H1 (cell line): Measurements from ENCODE around the gene TNNT1. TPM values are rescaled to one million over a fixed set of nuclear protein-coding genes. Genes with fewer than 3 reads are reported as not detected.
A peak's percentile ranks its signal among the peaks of the same experiment; 100 is the strongest.

Experiments
- CBX8 ChIP-seq: fragments of 300-800, 300-1000 bp; sonication (generic); IDR thresholded peaks from 2 replicates; pipeline ENCODE4 v1.7.1; 2016; ENCODE audit warnings: low read depth, low read length, borderline replicate concordance
- CHD1 ChIP-seq: IDR thresholded peaks from 2 replicates; pipeline ENCODE4 v1.6.1; 2012; ENCODE audit warnings: low read depth, low read length, improper control_type of control experiment
- EGR1 ChIP-seq: IDR thresholded peaks from 2 replicates; pipeline ENCODE4 v1.6.1; 2011; ENCODE audit warnings: low read depth, low read length, borderline replicate concordance
- EP300 ChIP-seq, 2 experiments: IDR thresholded peaks; 1 replicate in 1 of 2; 2 replicates in 1 of 2; pipeline ENCODE4 v1.6.1; 2011 to 2012; ENCODE audit warnings: low read depth in 2 of 2, low read length in 2 of 2, mild to moderate bottlenecking in 2 of 2, borderline replicate concordance in 1 of 2, inconsistent platforms in 1 of 2, moderate library complexity in 1 of 2
- EZH2 ChIP-seq: fragments of 200-600 bp; sonication (generic); IDR thresholded peaks from 2 replicates; pipeline ENCODE4 v1.7.1; 2012; ENCODE audit warnings: low read depth, mild to moderate bottlenecking, moderate library complexity, low read length, inconsistent platforms; ENCODE audit not compliant: severe bottlenecking
- KDM1A ChIP-seq: fragments of 200-600, 300-600 bp; sonication (generic); IDR thresholded peaks from 2 replicates; pipeline ENCODE4 v1.7.1; 2016; ENCODE audit warnings: mild to moderate bottlenecking, low read length, borderline replicate concordance
- MAFK ChIP-seq: IDR thresholded peaks from 2 replicates; pipeline ENCODE4 v1.6.1; 2012; ENCODE audit warnings: low read depth, mild to moderate bottlenecking, improper control_type of control experiment, low read length
- NRF1 ChIP-seq: IDR thresholded peaks from 2 replicates; pipeline ENCODE4 v1.6.1; 2011; ENCODE audit warnings: mild to moderate bottlenecking, low read depth, low read length, improper control_type of control experiment
- PHF8 ChIP-seq: fragments of 200-600 bp; sonication (generic); conservative IDR thresholded peaks from 2 replicates; pipeline ENCODE4 v1.7.1; 2012; ENCODE audit warnings: low read depth, mild to moderate bottlenecking, inconsistent platforms, low read length, moderate library complexity
- RAD21 ChIP-seq, 2 experiments: IDR thresholded peaks in 1 of 2; conservative IDR thresholded peaks in 1 of 2; 2 replicates each; pipeline ENCODE4 v1.6.1; 2011; ENCODE audit warnings: low read depth in 2 of 2, low read length in 2 of 2, improper control_type of control experiment in 1 of 2, inconsistent platforms in 1 of 2, mild to moderate bottlenecking in 1 of 2, moderate library complexity in 1 of 2
- RBBP5 ChIP-seq: IDR thresholded peaks from 2 replicates; pipeline ENCODE4 v1.7.1; 2012; ENCODE audit warnings: low read depth, mild to moderate bottlenecking, inconsistent platforms, low read length, moderate library complexity, borderline replicate concordance
- RFX5 ChIP-seq: IDR thresholded peaks from 2 replicates; pipeline ENCODE4 v1.6.1; 2011; ENCODE audit warnings: low read depth, low read length, improper control_type of control experiment, borderline replicate concordance
- RXRA ChIP-seq: IDR thresholded peaks from 2 replicates; pipeline ENCODE4 v1.6.1; 2011; ENCODE audit warnings: low read depth, mild to moderate bottlenecking, low read length, moderate library complexity; ENCODE audit not compliant: insufficient read depth
- SP1 ChIP-seq: IDR thresholded peaks from 2 replicates; pipeline ENCODE4 v1.6.1; 2011; ENCODE audit warnings: low read depth, low read length
- SP2 ChIP-seq: IDR thresholded peaks from 2 replicates; pipeline ENCODE4 v1.6.1; 2012; ENCODE audit warnings: mild to moderate bottlenecking, low read length, inconsistent platforms
- SP4 ChIP-seq: IDR thresholded peaks from 2 replicates; pipeline ENCODE4 v1.6.1; 2012; ENCODE audit warnings: low read length, inconsistent platforms
- TAF7 ChIP-seq: optimal IDR thresholded peaks from 2 replicates; pipeline ENCODE3; 2011; ENCODE audit warnings: low read depth, mild to moderate bottlenecking, inconsistent platforms, low read length, moderate library complexity, borderline replicate concordance
- TBP ChIP-seq: IDR thresholded peaks from 2 replicates; pipeline ENCODE4 v1.6.1; 2011; ENCODE audit warnings: low read depth, low read length, improper control_type of control experiment
- YY1 ChIP-seq: IDR thresholded peaks from 2 replicates; pipeline ENCODE4 v1.6.1; 2011; ENCODE audit warnings: low read depth, mild to moderate bottlenecking, low read length
- ZNF274 ChIP-seq: IDR thresholded peaks from 2 replicates; pipeline ENCODE4 v1.7.0; 2012; ENCODE audit warnings: low read length, borderline replicate concordance; ENCODE audit errors: extremely low read depth
- polyA plus RNA-seq, 7 experiments: library from polyadenylated mRNA; depleted of rRNA in 3 of 7; stranded (reverse) in 5 of 7; unstranded in 2 of 7; fragments of >200 nt in 5 of 7; fragments of 200-250 nt in 2 of 7; gene quantifications; 1 replicate in 5 of 7; 2 replicates in 1 of 7; 4 replicates in 1 of 7; pipeline versions ENCODE4 v1.2.1 to v1.2.3, GENCODE V29; 2011 to 2013; ENCODE audit warnings: missing spikeins in 2 of 7, mixed read lengths in 2 of 7
- total RNA-seq: library from RNA; stranded (reverse); fragmentation: NEBNext Ultra II Directional; extraction: Animal tissue kit (Norgen Biotek cat#: 25700); gene quantifications from 2 replicates; pipeline ENCODE4 v1.2.1, GENCODE V29; 2021
- TF ChIP-seq, protein P1 (sequence below), 3 experiments: IDR thresholded peaks; 1 replicate in 2 of 3; 2 replicates in 1 of 3; pipeline versions ENCODE4 v1.5.1 to v1.6.1; 2011; ENCODE audit warnings: low read length in 3 of 3, mild to moderate bottlenecking in 3 of 3, inconsistent platforms in 2 of 3, low read depth in 1 of 3, moderate library complexity in 1 of 3; ENCODE audit not compliant: insufficient read depth in 1 of 3; ENCODE audit errors: control extremely low read depth in 1 of 3
- TF ChIP-seq, protein P2 (sequence below): IDR thresholded peaks from 2 replicates; pipeline ENCODE4 v1.6.1; 2012; ENCODE audit warnings: inconsistent platforms

TNNT1 gene
- total and polyA plus RNA-seq, 2 of the 8 experiments (the other 6 are each of a cell fraction or from before 2014, with no cell fraction given), result 69.6 to 107 TPM

DNA sequence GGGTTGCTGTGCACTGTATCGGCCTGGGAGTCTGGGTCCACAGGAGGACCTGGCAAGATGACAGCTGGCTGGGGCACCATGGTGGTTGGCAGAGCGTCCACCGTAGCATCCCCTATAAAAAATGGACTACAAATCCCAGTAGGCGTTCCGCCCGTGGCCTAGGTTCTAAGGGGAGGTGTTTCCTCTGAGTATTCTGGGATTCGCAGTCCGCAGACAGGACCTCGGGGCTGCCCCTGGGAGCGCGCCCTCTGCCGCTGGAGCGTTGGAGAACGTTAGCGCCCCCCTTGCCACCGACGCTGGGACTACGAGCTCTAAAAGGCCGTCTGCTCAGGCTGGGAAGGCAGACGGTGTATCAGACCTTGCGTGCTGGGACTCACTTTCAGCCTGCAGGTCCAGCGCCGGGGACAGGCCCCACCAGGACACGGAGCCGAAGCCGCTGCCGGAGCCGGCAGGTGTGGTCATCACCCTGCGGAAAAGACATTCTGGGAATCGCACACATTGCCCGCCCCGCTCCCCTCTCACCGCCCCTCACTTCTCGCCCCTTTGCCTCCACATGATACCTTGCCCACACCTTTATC lies 17.0 kb upstream of the TNNT1 start (continued):
- TF ChIP-seq CBX8, result no peak
- no peak for TF ChIP-seq EZH2
- peak; percentile 56; the same call in 1 of the 2 replicates for TF ChIP-seq SP1
- TF ChIP-seq ZNF274, result no peak
- no peak for TF ChIP-seq RFX5
- no peak for TF ChIP-seq EP300 (IDR thresholded peaks at IDR 0.05; ENCODE audit: borderline replicate concordance in 1 of 2, low read depth in 2 of 2, low read length in 2 of 2)
- no peak for TF ChIP-seq RXRA
- peak in 1 of 2 experiments; percentile 34; a peak in 2 of 4 replicates for TF ChIP-seq RAD21 (IDR thresholded peaks at IDR 0.05 in 1 of 2, conservative IDR thresholded peaks at IDR 0.05 in 1 of 2; ENCODE audit: low read depth in 2 of 2, low read length in 2 of 2)
- no peak for TF ChIP-seq SP2
- TF ChIP-seq RBBP5, result no peak
- no peak for TF ChIP-seq PHF8
- TF ChIP-seq TBP, result no peak
- TF ChIP-seq, protein P1, sequence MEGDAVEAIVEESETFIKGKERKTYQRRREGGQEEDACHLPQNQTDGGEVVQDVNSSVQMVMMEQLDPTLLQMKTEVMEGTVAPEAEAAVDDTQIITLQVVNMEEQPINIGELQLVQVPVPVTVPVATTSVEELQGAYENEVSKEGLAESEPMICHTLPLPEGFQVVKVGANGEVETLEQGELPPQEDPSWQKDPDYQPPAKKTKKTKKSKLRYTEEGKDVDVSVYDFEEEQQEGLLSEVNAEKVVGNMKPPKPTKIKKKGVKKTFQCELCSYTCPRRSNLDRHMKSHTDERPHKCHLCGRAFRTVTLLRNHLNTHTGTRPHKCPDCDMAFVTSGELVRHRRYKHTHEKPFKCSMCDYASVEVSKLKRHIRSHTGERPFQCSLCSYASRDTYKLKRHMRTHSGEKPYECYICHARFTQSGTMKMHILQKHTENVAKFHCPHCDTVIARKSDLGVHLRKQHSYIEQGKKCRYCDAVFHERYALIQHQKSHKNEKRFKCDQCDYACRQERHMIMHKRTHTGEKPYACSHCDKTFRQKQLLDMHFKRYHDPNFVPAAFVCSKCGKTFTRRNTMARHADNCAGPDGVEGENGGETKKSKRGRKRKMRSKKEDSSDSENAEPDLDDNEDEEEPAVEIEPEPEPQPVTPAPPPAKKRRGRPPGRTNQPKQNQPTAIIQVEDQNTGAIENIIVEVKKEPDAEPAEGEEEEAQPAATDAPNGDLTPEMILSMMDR (IDR thresholded peaks at IDR 0.05; ENCODE audit: control extremely low read depth in 1 of 3, insufficient read depth in 1 of 3, low read depth in 1 of 3, low read length in 3 of 3), result peak; percentile 68 to 96 (median 85)
- TF ChIP-seq YY1, result peak; percentile 68
- no peak for TF ChIP-seq TAF7
- no peak for TF ChIP-seq MAFK
- TF ChIP-seq KDM1A, result no peak
- no peak for TF ChIP-seq CHD1
- TF ChIP-seq, protein P2, sequence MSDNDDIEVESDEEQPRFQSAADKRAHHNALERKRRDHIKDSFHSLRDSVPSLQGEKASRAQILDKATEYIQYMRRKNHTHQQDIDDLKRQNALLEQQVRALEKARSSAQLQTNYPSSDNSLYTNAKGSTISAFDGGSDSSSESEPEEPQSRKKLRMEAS, result no peak
- no peak for TF ChIP-seq SP4
- TF ChIP-seq NRF1, result no peak
- no peak for TF ChIP-seq EGR1
